HG03045 (cell line): ENCODE results near the gene USP8.
"Not testable (repeated sequence)": the region's sequence is repeated elsewhere in the genome, so short reads cannot be mapped to it uniquely, and the experiment has no call there.

Experiments used
- ATAC-seq: cut with Tn5 transposase; IDR thresholded peaks from one replicate; pipeline ENCODE4 v1.9.1; 2021; ENCODE audit warnings: mild to moderate bottlenecking, moderate library complexity; ENCODE audit not compliant: unreplicated experiment

Gene USP8

DNA sequence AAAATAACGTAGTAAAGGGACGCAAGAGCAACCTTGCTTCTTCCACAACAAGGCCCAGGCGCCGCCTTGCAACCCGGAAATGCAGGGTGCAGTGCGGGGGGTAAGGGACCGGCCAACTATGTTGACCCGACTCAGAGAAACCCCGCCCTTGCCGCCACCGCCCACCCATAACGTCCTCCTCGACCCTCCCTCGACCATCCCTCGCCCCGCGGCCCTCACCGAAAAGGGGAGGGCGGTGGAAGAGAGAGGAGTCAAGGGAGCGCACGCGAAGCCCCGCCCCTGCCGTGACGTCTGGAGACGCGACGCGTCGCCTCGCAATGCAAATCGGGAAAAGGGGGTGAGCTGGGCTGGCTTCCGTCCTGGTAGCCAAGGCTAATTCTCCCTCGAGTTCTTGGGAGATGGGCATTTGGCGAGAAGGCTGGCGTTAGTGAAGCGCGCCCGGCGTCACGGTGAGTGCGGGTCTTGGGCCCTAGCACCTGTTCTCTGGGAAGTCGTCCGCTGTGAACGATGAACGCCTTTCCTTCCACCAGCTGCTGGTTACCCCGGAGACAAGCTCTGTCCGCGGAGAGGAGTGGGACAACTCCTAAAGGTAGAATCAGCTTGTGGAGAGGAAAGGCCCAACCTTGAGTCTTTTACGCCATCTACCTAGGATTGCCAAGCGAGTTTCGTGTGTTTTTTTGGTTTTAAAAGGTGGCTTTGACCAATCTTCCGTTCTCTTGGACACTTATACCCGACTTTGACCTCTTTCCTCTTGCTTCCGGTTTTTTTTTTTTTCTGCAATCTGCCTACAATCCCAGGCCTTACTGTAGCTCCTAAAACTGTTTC is at the start of gene USP8:
Gene USP8 (plus strand): TSS at position 340 of the 825 bp plus-strand sequence. CDS start 14,669 bp downstream, outside the sequence.
- ATAC-seq, result peak; percentile 94

DNA sequence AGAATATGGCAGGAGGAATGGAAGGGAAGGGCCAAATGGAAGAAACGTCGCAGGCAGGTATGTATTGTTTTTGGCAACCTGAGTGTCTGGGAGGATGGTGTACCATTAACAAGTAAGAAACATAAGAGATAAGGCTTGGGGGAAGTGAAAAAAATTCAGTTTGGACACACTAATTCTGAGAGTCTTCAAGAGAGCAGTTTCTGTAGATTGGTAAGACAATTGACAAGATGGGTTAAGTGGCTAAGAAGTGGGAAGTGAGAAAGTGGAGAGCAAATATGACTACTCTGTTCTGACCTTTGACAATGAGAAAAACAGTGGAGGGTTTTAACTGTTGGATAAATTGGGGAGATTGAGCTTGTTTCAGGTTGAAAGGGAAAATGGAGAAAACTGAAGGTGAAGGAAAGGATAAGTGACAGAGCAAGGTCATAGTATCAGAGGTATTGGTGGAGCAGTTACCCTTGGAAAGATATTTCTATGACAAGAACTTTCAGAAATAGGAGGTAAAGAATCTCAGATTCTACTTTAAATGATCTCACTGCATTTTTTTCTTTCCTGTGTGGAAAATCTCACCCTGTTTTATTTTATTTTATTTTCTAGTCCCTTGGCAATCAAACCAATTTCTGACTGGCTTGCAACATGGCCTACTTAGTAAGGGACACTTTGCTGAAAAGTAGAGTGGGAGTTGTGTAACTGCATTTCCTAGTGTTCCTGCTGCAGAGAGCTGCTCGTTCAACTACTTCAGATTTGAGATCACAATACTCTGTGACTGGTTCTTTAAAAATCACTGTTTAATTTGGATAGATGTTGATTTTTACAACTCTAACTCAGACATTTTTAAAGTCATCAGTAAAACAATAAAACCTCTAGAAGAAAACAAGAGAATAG is 46.1 kb upstream of the USP8 start:
- peak; percentile 97 for ATAC-seq

DNA sequence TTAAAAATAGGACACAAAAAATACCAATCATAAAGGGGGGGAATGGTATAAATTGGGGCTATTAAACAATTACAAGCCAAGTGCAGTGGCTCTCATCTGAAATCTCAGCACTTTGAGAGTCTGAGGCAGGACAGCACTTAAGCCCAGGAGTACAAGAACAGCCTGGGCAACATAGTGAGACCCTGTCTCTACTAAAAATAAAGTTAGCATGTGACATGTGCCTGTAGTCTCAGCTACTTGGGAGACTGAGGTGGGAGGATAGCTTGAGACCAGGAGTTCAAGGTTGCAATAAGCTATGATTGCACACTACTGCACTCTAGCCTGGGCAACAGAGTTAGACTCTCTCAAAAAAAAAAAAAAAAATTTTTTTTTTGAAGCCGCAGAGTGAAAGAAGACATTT is 45.4 kb upstream of the USP8 start:
- no peak for ATAC-seq

DNA sequence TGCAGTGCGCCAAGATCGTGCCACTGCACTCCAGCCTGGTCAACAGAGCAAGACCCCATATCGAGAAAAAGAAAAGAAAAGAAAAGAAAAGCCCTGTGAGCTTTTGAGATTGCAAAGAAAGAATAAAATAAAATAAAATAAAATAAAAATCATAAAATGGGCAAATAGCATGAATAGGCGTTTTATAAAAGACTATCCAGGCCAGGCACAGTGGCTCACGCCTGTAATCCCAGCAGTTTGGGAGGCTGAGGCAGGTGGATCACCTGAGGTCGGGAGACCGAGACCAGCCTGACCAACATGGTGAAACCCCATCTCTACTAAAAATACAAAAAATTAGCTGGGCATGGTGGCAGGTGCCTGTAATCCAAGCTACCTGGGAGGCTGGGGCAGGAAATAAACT is 44.8 kb upstream of the USP8 start:
- not testable (repeated sequence) for ATAC-seq

DNA sequence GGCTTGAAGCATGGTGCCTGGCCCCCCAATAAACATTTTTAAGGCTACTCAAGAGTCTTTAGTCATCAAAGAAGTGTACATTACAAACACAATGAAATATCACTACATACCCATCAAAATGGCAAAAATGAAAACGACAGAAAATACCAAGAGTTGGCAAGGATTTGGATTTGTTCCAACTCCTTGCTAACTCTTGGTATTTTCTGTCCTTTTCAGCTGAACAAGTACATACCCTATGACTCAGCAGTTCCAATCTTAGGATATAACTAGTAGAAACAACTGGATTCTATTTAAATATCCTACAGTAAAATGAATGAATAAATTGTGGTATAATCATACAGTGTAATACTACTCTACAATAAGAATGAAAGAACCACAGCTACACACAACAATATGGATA is 44.1 kb upstream of the USP8 start:
- ATAC-seq, result no peak

DNA sequence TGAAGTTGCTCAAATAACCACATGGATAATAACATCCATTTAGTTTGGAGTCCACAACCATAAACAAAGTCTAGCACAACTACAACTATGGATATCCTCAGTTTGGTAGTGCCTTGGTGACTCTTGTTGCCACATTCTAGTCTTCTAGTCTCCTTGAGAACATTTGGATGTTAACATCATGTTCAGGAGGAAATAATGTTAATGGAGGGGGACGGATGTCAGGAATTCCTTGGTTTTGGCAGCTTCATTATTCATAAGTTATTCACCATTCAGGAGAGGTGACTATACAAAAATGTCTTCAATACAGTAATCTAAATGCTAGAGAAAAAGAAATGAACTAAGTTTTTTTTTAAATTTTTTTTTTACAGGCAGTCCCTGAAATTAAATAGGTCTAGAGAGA is 42.8 kb upstream of the USP8 start:
- ATAC-seq, result no peak

DNA sequence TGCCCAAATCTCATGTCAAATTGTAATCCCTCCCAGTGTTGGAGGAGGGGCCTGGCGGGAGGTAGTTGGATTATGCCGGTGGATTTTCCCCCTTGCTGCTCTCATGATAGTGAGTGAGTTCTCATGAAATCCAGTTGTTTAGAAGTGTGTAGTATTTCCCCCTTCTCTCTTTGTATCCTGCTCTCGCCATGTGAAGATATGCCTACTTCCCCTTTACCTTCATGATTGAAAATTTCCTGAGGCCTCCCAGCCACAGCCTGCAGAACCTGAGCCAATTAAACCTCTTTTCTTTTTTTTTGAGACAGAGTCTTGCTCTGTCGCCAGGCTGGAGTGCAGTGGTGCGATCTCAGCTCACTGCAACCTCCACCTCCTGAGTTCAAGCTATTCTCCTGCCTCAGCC is 41.8 kb upstream of the USP8 start:
- not testable (repeated sequence) for ATAC-seq

DNA sequence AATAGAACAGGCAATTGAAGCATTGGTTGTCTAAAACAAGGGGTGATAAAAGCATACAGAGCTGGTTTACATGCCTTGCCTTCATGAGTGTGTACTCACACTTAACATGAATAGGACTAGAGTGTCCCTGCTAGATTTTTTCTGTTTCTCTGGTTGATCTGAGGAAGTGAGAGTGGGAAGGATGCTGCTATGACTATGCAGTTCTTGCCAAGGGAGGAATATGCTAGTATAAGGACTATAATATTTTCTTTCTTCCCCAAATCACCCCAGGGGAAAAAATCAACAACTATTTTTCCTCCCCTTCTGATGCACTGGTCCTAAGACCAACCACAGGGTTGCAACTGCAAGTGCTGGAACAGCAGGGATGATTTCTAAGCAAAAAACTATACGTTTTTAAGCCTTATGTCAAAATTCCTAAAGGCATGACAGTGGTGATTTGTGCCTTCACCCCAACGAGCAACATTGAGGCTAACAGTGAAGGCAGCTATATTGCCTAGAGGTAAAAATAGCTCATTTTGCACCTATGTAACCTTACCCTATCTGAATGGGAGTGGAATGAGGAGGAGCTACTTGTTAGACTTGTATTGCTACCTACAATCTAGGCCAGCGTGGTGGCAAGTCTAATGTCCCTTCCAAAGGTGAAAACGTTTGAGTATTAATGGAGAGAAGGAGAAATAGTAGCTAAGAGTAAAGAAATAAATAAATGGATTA is 33.5 kb upstream of the USP8 start:
- ATAC-seq, result peak; percentile 59

DNA sequence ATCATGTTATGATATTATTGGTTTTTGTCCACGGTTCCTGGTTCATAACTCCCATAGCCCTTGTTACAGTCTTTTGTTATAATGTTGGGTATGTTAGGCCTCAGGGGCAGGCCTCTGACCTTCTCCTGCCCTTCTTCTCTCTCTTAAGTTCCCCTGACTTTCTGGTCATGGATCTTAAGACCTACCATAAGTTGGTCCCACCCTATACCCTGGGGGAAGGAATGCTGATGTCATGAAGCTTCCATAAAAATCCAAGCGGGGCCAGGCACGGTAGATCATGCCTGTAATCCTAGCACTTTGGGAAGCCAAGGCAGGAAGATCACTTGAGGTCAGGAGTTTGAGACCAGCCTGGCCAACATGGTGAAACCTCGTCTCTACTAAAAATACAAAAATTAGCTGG is 32.6 kb upstream of the USP8 start:
- ATAC-seq, result not testable (repeated sequence)

DNA sequence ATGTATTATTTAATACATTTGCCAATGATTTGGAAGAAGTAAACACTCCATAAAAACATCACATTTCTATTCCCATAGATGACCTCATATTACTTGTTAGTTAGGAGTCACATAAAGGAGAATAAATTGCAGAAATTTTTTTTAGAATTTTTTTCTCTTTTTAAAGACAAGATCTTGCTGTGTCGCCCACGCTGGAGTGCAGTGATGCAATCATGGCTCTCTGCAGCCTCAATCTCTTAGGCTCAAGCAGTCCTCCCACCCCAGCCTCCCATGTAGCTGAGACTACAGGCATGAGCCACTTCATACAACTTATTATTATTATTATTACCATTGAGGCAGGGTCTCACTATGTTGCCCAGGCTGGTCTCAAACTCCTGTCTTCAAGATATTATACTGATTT is 12.3 kb upstream of the USP8 start:
- ATAC-seq, result no peak

DNA sequence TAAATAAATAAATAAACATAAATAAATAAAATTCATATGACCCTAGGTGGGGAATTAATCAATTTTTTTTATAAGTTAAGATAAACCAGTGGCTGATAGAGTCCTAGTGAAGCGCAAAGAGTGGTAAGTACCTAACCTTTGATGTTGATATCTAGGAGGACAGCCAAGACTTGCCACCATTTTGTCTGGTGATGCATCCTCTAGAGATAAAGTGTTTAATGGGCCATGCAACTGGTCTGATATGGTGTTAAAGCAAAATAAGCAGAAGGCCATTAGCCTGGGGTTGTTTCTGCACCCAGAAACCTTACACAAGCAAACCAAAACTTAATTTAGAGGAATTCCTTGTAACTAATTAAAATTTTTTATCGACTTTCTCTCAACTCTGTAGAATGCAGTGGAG is 9.6 kb upstream of the USP8 start:
- ATAC-seq, result no peak

DNA sequence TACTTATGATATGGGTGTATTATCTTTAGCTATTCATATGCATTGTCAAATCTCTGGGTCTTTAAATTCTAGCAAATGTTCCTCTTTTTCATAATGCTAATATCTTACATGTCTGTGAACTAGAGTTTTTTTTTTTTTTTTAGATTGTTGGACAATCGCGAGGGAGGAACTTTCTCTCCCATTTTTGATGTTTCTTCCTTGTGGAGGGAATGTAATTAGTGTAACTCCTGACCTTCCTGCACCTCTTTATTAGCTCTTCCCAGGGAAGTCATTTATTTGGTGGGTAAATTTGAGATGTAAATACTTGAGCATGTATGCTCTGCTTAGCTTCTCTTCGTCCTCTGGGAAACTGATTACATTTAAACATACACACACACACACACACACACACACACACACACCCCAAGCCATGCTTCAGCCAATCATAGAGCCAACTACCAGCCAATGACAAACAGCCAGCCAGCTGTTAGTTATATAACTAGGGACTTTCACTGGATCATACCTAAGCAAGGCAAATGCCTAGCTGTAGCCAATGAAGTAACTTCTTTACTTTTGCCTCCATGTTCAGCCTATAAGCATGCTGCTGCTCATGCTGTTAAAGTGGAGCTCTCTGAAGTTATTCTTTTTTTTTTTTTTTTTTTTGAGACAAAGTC is 8.3 kb upstream of the USP8 start:
- ATAC-seq, result no peak

DNA sequence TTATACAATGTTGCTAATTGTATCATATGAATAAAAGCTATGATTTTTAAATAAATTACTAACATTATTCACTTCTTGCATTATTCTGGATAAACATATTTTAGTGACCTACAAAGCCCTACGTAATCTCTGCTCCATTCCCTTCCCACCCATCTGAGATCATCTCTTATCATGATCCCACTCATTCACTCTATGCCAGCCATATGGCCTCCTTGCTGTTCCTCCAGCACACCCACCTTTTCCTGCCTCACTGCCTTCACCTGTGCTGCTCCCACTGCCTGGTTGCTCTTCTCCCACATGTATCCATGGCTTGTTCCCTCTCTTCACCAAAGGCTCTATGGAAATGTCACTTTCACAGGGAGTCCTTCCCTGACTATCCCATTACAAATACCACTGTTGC is 7.3 kb upstream of the USP8 start:
- ATAC-seq, result no peak

DNA sequence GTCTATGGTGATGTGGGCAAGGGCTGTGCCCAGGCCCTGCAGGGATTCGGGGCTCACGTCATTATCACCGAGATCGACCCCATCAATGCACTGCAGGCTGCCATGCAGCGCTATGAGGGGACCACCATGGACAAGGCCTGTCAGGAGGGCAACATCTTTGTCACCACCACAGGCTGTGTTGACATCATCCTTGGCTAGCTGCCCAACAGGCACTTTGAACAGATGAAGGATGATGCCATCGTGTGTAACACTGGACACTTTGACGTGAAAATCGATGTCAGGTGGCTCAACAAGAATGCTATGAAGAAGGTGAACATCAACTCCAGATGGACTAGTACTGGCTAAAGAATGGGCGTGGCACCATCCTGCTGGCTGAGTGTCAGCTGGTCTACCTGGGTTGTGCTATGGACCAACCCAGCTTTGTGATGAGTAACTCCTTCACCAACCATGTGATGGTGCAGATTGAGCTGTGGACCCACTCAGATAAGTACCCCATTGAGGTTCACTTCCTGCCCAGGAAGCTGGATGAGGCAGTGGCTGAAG is 6.1 kb upstream of the USP8 start:
- no peak for ATAC-seq

DNA sequence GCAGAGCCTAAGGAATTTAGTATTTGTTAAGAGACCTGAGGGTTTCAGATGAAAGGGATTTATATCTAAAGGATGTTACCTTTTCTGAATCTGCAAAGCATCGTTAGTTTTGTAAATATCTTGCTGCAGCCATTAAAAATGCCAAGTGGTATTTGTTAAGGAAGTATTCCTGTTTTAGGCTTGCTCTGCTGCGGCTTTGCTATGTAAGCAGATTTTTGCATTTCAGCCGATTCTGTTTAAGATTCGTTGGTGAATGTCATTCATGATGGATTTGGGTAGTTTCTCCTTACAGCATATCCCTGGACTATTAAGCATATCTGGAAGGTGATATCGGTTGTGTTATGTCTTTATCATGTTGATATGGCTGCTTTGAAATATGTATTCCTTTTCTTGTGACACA is 1.0 kb downstream of the USP8 start:
- no peak for ATAC-seq

DNA sequence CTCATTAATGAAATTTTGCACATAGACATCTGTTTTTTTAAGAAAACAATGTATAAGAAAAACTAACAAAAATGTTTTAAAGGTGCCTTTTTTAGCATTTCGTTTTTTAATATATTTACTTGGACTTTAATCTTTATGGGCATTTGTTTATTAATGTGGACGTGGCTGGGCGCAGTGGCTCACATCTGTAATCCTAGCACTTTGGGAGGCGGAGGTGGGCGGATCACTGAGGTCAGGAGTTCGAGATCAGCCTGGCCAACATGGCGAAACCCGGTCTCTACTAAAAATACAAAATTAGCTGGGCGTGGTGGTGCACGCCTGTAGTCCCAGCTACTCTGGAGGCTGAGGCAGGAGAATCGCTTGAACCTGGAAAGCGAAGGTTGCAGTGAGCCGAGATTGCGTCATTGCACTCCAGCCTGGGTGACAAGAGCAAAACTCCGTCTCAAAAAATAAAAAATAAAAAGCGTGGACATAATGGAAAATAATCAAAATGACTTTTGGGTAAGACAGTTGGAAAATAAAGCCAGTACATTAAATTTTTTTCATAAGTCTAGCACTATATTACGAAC is 1.6 kb downstream of the USP8 start:
- ATAC-seq, result not testable (repeated sequence)

DNA sequence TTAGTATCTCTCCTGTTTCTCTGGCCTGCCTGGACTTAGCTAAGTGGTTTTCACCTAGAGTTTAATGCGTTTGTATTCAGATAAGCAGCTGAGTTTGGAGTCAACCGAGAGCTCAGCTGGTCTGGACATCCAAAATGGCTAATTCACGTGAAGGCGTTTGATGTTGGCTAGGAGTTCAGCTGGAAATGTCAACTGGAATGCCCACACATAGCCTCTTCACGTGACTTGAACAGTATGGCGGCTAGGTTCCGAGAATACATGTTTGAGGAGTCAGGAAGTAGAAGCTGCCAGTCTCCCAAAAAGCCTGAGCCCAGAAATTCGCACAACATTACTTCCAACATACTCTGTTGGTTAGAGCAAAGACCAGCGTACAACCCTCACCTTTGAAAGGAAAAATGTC is 2.2 kb downstream of the USP8 start:
- no peak for ATAC-seq

DNA sequence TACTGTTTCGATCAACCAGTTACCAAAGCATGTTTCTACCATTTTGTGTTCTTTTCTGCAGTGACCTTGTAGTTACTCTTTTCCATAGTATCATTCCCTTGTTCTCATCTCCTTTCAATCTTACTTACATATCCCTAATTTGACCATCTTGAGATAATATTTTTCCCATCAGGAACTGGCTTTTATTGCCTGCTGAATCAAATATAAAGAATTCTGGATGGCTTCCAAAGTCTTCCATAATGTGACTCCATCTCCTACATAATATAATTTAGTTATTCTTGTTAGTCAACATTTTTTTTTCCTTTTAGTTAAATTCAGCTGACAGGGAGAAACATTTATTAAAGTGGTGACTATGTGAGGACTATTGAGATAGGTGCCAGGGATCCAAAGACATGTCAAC is 7.0 kb downstream of the USP8 start:
- ATAC-seq, result no peak

DNA sequence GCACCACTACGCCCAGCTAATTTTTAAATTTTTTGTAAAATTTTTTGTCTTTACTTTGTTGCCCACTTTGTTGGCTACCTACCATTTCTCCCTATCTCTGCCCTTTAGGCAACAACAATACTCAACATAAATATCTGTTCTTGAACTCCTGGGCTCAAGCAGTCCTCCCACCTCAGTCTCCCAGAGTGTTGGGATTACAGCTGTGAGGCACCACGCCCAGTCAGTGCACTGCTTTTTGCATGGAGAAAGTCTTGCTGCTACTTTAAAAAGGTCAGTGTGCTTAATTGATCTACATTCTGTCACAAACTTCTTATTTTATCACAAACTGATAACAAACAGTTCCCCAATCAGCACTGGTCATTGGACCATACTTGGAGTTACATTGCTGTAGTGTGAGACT is 8.0 kb downstream of the USP8 start:
- no peak for ATAC-seq

DNA sequence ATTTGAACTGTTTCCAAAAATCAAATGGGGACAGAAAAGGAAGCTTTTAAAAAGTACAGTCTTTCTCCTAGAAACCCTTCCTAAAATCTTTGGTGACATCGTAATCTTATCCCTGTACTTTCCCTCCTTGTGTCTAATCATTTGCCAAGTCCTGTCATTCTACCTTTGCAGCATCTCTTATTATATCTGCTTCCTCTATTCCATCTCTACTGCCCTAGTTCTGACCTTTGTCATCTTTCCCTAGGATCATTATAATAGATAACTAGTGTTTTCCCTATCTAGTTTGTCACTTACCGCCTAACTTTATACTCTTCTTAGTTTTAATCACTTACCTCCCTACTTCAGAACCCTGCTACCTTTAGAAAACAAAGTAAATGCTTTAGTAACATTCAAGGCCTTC is 11.6 kb downstream of the USP8 start:
- no peak for ATAC-seq
